ENCODE results near the gene C1orf115. TPM values are rescaled to one million over a fixed set of nuclear protein-coding genes. Genes with fewer than 3 reads are reported as not detected.

C1orf115 gene
- polyA plus RNA-seq, 1 experiment: 0.05 TPM

DNA sequence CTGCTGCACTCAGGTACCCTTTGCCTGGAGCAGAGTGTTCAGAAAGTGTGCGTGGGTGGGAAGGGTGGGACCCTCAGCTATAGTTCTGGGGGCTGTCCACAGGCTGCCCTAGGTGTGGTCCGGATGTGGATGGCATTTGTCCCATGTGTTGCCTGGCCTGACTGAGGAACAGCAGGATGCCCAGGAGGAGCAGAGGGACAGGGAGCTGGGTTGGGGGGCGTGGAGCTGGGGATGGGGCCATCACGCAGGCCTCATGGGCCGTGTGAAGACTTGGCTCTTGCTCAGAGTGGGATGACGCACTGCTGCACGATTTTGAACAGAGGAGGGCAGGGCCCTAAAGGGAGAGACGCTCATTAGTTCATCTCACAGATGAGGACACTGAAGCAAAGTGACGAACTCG, 17.0 kb downstream of the C1orf115 start:
- TF ChIP-seq, protein P1, sequence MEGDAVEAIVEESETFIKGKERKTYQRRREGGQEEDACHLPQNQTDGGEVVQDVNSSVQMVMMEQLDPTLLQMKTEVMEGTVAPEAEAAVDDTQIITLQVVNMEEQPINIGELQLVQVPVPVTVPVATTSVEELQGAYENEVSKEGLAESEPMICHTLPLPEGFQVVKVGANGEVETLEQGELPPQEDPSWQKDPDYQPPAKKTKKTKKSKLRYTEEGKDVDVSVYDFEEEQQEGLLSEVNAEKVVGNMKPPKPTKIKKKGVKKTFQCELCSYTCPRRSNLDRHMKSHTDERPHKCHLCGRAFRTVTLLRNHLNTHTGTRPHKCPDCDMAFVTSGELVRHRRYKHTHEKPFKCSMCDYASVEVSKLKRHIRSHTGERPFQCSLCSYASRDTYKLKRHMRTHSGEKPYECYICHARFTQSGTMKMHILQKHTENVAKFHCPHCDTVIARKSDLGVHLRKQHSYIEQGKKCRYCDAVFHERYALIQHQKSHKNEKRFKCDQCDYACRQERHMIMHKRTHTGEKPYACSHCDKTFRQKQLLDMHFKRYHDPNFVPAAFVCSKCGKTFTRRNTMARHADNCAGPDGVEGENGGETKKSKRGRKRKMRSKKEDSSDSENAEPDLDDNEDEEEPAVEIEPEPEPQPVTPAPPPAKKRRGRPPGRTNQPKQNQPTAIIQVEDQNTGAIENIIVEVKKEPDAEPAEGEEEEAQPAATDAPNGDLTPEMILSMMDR (IDR thresholded peaks at IDR 0.05; ENCODE audit: low read depth, low read length): no peak
- POLR2A ChIA-PET: no interaction called here
- DNase-seq (ENCODE audit: low read depth, low spot score): no peak
- Histone ChIP-seq H3K27me3 (ENCODE audit: control insufficient read depth, insufficient read depth, low read length) (peaks cover 5% of the 10 kb centered on the region), H3K27ac (ENCODE audit: low read depth, low read length) (no peak overlapping the region), H3K9me3 (ENCODE audit: control insufficient read depth, insufficient read depth, low read length) (no peaks in the 10 kb centered on the region), H3K4me3 (ENCODE audit: low read depth, low read length) (no peak overlapping the region)
- CTCF ChIA-PET: interaction anchor here (0.8 to 1.7 kb wide), 2 partner anchors 26 to 69 kb away, joined by 3 to 7 read pairs; no protein-coding TSS in a partner anchor

DNA sequence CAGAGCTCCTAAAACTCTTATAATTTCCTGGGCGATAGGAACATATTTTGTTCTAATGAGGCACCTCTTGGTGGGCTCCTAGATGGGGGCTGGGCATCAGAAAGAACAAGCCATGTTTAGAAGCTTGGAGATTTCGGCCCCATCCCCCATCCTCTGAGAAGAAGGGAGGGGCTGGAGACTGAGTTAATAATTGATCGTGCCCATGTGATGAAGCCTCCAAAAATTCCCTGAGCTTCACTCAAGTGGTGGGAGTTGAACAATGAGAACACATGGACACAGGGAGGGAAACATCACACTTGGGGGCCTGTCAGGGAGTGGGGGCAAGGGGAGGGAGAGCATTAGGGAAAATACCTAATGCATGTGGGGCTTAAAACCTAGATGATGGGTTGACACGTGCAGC, 18.1 kb downstream of the C1orf115 start:
- Histone ChIP-seq H3K27me3 (ENCODE audit: control insufficient read depth, insufficient read depth, low read length) (peaks cover 2% of the 10 kb centered on the region), H3K9me3 (ENCODE audit: control insufficient read depth, insufficient read depth, low read length) (no peaks in the 10 kb centered on the region), H3K4me3 (ENCODE audit: low read depth, low read length) (no peak overlapping the region), H3K27ac (ENCODE audit: low read depth, low read length) (no peak overlapping the region)
- CTCF ChIA-PET: interaction anchor here (0.8 to 1.7 kb wide), 2 partner anchors 25 to 68 kb away, joined by 3 to 7 read pairs; no protein-coding TSS in a partner anchor
- DNase-seq (ENCODE audit: low read depth, low spot score): no peak
- POLR2A ChIA-PET: no interaction called here
- TF ChIP-seq, protein P1 (IDR thresholded peaks at IDR 0.05; ENCODE audit: low read depth, low read length): no peak

DNA sequence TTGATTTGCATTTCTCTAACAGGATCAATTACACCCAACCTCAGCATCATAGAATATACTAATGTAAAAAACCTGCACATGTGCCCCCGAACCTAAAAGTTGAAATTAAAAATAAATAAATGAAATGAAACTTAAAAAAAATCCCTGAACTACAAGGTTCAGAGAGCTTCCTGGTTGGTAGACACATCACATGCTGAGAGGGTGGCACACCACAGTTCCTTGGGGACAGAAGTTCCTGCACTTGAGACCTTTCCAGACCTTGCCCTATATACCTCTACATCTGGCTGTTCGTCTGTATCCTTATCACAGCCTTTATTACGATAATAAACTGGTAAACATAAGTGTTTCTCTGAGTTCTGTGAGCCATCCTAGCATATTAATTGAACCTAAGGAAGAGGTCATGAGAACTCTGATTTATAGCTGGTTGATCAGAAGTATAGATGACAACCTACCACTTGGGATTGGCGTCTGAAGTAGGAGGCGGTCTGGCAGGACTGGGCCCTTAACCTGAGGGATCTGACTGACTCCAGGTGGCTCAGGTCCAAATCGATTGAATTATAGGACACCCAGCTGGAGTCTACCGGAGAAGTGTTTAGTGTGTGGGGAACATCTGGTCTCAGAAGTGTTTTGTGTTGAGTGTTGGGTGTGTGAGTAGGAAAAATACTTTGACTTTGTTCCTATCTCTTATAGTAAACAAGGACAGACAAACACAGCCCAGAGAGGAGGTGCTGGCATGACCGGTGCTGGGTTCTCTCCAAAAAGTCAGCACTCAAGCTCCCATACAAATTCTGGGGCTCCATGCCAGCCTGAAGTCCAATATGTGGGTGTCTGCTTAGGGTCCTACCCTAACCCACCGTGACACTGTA, 19.0 kb downstream of the C1orf115 start:
- TF ChIP-seq, protein P1 (IDR thresholded peaks at IDR 0.05; ENCODE audit: low read depth, low read length): no peak
- CTCF ChIA-PET: interaction anchor here (1.3 kb wide), 1 partner anchor 24 kb away, joined by 4 read pairs; no protein-coding TSS in a partner anchor
- Histone ChIP-seq H3K4me3 (ENCODE audit: low read depth, low read length) (no peak overlapping the region), H3K9me3 (ENCODE audit: control insufficient read depth, insufficient read depth, low read length) (no peaks in the 10 kb centered on the region), H3K27ac (ENCODE audit: low read depth, low read length) (no peak overlapping the region), H3K27me3 (ENCODE audit: control insufficient read depth, insufficient read depth, low read length) (peaks cover 2% of the 10 kb centered on the region)
- POLR2A ChIA-PET: no interaction called here
- no peak for DNase-seq (ENCODE audit: low read depth, low spot score)

DNA sequence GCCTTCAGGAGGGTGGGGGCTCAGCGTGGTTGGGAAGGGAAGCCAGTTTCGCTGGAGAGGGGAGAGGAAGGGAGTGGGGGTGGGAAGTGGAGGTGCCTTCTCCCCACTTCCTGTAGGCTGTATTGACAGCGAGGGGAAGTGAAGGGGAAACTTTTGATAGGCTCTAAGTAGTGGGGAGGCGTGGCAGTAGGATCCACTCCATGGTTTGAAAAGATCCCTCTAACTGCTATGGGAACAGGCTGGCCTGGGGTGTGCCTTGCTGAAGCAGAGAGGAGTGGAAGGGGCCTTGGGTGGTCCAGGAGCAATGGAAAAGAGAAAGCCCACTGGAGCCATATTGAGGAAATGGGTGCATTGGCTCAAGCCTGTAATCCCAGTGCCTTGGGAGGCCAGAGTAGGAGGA, 20.2 kb downstream of the C1orf115 start:
- POLR2A ChIA-PET: no interaction called here
- TF ChIP-seq, protein P1 (IDR thresholded peaks at IDR 0.05; ENCODE audit: low read depth, low read length): no peak

More for the DNA sequence above, 20.2 kb downstream of the C1orf115 start:
- CTCF ChIA-PET: interaction anchor here (1.3 kb wide), 1 partner anchor 23 kb away, joined by 4 read pairs; no protein-coding TSS in a partner anchor
- no peak overlapping the region for H3K4me3 ChIP-seq (ENCODE audit: low read depth, low read length)
- H3K27me3 ChIP-seq (ENCODE audit: control insufficient read depth, insufficient read depth, low read length): peaks cover 2% of the 10 kb centered on the region
- no peak overlapping the region for H3K27ac ChIP-seq (ENCODE audit: low read depth, low read length)
- no peaks in the 10 kb centered on the region for H3K9me3 ChIP-seq (ENCODE audit: control insufficient read depth, insufficient read depth, low read length)
- DNase-seq (ENCODE audit: low read depth, low spot score): no peak
